CD4-positive, alpha-beta T cell treated with Interleukin-21 for 1 hour (primary cell): ENCODE measurements around the gene EDA.
"Not testable (repeated sequence)": the region's sequence is repeated elsewhere in the genome, so short reads cannot be mapped to it uniquely, and the experiment has no call there.

Source experiments
- DNase-seq: peaks from one replicate; pipeline ENCODE4 v3.0.0-alpha.2; 2020

Gene EDA

DNA sequence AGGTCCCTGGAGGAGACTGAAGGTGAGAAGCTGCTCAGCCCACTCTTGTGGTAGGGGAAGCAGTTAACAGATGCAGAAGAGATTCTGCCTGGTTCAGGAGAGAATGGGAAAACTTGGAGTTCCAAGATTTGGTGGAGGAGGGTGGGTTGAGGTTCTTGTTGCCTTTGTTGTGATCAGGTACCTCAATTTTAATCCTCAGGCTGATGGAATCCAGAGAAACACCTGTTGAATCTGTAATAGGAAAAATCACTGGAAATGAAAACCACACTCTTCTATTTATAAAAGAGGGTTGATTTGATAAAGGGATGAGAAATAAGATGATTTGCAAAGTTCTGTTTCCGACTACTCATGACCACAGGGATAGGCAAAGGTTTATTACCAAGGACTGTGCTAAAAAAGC is 132.1 kb downstream of the EDA start:
- no peak for DNase-seq

- DNase-seq, result no peak
These were observed 144.2 kb downstream of the EDA start for GRCh38 chrX:69759921-69760625.

DNA sequence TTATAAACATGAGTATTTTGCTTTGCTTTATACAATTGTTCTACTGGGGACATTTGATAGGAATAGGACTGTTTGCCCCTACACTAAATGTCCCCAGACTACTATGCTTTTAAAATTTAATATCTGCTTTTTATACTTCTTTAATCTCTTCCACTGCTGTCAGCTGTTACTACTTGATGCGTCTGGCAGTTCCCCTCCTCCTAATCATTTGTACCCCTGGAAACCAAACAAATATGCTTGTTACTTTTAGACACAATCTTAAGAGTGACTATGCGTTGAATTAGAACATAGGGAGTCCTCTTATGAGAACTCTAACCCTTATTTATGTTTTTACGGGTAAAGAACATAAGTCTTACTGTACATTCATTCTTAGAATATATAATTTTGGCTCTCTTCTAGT is 145.7 kb downstream of the EDA start:
- DNase-seq, result no peak

- no peak for DNase-seq
These were observed 146.4 kb downstream of the EDA start for GRCh38 chrX:69762340-69762739.

- no peak for DNase-seq
These were observed 177.5 kb downstream of the EDA start for GRCh38 chrX:69793260-69793935.

DNA sequence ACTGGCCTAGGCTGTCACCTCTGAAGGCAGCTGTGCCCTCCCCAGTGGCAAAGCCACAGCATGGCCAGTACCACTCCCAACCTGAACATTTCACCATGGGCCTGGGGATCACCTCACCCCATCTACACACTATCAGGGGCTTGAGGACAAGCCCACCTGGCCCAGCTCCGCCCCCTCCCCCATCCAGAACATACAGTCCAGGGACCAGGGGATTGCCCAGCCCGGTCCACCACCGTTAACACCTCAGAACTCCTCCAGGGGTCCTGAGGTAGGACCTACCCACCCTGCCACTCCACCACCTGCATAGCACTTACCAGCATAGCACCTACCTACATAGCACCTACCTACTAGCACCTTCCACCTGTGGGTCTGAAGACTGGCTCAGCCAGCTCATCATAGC is 179.8 kb downstream of the EDA start:
- no peak for DNase-seq

DNA sequence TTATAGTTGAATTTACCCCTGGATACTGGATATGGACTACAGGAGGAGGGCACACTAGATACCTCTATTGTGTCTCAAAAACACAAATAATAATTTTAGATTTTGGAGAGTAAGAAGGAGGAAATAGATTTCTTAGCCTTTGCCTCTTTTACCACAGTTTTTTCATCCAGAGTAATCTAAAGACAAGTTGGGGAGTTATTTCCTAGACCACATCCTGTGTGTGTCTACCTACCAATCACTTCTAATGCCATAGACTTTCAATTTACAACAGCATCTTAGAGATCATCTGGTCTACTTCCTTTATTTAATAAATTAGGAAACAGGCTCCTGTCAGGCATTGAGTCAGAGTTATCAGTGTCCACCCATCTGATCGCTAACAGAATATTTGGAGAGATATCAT is 191.5 kb downstream of the EDA start:
- no peak for DNase-seq

- no peak for DNase-seq
These were observed 192.5 kb downstream of the EDA start for GRCh38 chrX:69808375-69808774.

GRCh38 chrX:69813677-69814076 is 197.8 kb downstream of the EDA start:
- no peak for DNase-seq

- DNase-seq, result no peak
These were observed 199.2 kb downstream of the EDA start for GRCh38 chrX:69815063-69815462.

DNA sequence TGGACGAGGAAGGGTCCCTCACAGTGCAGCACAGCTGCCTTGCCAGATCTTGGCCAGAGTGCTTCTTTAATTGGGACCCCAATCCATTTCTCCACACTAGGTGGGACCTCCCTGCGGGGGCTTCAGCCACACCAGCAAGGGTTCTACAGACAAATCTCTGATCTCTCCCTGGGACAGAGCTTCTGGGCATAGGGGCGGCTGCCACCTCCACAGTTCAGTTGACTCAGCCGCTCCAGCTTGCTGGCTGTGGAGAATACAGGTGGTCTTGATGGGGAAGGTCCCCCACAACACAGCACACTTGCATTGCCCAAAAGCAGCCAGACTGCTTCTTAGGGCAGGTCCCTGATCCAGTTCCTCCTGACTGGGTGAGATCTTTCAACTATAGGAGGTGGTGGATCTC is 199.6 kb downstream of the EDA start:
- no peak for DNase-seq

GRCh38 chrX:69844636-69845035 is 228.7 kb downstream of the EDA start:
- DNase-seq, result no peak

DNA sequence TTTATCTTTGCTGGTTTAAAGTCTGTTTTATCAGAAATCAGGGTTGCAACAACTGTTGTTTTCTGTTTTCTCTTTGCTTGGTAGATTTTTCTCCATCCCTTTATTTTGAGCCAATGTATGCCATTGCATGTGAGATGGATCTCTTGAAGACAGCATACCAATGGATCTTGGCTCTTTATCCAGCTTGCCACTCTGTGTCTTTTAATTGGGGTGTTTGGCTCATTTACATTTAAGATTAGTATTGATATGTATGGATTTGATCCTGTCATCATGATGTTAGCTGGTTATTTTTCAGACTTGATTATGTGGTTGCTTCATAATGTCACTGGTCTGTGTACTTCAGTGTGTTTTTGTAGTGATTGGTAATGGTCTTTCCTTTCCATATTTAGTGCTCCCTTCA is 244.1 kb downstream of the EDA start:
- DNase-seq, result not testable (repeated sequence)

GRCh38 chrX:69876221-69876620 is 260.3 kb downstream of the EDA start:
- no peak for DNase-seq

- no peak for DNase-seq
These were observed 268.3 kb downstream of the EDA start for GRCh38 chrX:69884210-69884609.

DNA sequence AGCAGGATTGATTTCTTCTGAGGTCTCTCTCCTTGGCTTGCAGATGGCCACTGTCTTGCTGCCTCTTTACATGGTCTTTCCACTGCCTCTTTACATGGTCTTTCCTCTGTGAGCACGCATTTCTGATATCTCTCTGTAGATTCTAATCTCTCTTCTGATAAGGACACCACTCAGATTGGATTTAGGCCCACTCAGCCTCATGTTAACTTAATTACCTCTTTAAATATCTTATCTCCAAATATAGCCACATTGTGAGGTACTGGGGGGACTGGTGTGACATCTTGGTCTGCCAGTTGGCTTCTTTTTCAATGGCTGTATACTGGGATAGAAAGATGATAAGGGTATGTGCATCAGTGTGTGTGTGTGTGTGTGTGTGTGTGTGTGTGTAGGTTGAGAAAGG is 280.1 kb downstream of the EDA start:
- no peak for DNase-seq

DNA sequence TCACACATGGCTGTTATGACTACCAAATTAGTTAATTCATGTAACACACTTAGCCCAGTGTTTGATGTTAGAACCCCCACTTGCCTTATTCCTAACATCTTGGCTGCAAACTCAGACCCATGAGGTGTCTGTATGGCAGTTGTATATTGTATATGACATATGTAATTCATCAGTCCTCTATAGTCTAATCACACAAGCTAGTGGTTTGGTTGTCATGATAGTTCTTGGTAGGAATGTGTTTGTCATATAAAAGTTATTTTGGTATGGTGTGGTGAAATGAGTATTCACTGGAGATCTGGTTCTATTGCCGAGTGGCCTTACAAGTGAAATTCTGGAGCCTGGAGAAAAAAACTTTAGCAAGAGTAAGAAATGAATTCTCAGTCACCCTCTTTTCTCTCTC is 284.6 kb downstream of the EDA start:
- no peak for DNase-seq

GRCh38 chrX:69906447-69906846 is 290.5 kb downstream of the EDA start:
- no peak for DNase-seq

GRCh38 chrX:69914781-69915180 is 298.9 kb downstream of the EDA start:
- DNase-seq, result no peak

DNA sequence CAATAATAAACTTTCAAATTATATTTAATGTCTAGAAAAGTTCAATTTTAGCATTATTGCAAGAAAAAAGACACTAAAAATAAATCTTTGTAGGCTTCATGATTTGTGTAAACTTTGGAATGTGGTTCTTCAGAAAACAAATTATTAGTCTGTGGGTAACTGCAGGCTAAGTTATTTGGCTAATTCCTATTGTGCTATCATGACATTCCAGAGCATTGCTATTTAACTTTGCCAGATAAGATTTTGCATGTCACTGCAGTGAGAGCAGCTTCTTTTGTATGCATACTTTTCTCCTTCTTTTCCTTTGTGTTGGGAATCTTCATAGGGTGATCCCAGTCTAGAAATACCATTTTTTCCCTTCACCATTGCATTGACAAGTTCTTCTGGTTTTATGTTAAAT is 303.8 kb downstream of the EDA start:
- DNase-seq, result no peak

DNA sequence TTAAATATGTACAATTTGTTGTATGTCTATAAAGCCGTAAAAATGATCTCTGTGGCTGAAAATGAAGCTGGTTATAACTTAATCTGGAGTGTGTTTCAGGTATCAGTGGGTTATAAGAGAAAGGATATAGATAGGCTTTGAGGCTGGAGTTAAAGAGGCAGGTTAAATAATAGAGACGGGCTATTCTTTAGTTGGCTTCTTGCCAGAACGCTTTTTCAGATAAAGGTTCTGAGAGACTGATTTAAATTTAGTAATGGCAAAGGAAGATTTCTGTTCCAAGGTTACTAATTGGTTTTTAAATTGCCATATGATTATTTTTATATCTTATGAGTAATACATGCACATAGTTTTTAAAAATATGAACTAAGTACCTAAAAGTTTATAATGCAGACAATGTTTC is 316.4 kb downstream of the EDA start:
- DNase-seq, result no peak

GRCh38 chrX:69948276-69948797 is 332.4 kb downstream of the EDA start:
- DNase-seq, result no peak

DNA sequence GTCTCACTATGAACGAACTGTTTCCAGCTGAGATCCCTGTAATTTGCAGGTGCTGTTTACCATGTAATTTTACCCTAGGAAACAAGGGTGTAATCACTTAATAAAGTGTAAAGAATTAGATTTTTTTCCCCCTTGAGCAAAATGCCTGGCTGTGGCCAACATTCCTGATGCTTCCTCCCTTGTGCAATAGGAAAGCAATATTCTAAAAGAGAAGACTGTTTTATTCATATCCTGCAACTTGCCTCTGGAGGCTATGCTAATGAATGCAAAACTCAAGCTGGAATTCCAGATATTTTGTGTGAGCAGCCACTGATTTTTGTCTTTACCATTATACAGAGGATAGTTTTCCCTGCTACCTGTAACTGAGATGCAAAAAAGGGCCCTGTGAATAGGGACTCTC is 335.8 kb downstream of the EDA start:
- DNase-seq, result no peak

DNA sequence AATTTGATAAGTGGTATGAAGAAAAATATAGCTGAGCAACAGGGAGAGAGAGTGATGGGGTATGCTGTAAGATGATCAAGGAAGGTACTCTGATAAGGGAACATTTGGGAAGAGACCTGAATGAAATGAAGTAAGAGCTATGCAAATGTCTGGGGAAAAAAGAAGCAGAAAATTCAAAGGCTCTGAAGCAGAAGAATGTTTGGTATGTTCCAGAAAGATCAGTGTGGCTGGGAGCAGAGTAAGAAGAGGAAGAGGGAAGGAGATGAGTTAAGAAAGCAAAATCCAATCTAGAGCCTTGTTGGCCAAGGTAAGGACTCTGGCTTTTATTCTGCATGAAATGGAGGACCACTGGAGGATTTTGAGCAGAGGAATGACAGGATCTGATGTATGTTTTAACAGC is 343.8 kb downstream of the EDA start:
- DNase-seq, result no peak
